HG03039 (cell line): ENCODE results near the gene PIGQ.

ENCODE experiments used
- ATAC-seq: cut with Tn5 transposase; IDR thresholded peaks from one replicate; pipeline ENCODE4 v1.9.1; 2021; ENCODE audit warnings: mild to moderate bottlenecking, moderate library complexity; ENCODE audit not compliant: unreplicated experiment

PIGQ gene

DNA sequence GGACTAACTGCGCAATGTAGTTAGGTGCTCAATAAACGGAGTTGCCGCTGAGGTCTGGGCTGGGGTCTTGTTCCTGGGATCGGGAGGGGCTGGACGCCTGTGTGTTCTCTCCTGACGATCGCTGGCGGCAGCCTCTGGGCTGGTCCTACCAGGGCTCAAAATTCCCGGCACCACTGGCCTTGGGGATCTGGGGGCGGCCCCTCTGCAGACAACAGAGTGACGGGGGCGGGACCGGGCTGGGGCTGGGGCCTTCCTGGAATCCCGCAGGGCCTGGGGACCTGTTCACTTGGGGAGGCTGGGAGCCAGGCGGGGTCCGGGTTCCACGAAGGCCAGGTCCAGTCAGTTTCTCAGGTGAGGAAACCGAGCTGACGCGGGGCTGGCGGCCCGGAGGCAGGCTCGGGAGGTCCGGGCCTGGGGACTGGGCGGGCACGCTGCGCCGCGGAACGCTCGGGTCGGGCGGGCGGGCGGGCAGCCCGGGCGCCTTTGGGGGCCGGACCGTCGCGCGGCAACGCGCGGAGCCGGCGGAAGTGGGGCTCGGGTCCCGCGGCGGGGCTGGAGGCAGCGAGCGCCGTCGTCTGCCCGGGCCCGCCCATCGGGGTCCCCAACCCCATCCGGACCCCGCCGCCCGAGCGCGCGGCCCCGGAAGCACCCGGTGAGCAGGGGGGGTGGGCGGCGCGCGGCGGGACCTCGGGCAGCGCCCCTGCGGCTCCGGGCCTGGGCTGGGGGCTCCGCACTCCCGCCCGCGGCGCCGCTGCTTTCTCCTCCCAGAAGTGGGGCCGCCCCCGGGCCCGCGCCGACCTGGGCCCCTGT lies at the start of gene PIGQ:
TSS of gene PIGQ (plus strand) at position 524 of the 810 bp plus-strand sequence. CDS start 4,107 bp downstream, outside the sequence.
- peak; percentile 50 for ATAC-seq

DNA sequence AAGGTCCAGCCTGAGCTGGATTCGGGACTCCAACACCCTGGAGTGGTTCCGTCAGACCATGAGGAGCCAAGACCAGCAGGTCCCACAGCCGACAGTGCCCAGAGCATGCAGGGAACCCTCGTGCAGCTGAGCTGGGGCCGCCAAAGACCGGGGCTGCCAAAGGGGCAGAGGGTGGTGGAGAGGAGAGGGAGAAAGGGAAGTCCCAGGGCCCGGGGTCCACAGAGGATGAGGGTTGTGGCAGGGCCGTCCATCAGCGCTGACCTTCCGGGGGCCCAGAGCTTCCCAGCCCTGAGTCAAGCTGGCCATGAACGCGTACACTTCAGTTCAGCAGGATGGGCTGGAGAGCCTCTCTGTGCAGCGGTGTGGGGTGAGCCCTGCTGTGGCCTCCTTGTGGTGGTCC lies 48.9 kb upstream of the PIGQ start:
- no peak for ATAC-seq

DNA sequence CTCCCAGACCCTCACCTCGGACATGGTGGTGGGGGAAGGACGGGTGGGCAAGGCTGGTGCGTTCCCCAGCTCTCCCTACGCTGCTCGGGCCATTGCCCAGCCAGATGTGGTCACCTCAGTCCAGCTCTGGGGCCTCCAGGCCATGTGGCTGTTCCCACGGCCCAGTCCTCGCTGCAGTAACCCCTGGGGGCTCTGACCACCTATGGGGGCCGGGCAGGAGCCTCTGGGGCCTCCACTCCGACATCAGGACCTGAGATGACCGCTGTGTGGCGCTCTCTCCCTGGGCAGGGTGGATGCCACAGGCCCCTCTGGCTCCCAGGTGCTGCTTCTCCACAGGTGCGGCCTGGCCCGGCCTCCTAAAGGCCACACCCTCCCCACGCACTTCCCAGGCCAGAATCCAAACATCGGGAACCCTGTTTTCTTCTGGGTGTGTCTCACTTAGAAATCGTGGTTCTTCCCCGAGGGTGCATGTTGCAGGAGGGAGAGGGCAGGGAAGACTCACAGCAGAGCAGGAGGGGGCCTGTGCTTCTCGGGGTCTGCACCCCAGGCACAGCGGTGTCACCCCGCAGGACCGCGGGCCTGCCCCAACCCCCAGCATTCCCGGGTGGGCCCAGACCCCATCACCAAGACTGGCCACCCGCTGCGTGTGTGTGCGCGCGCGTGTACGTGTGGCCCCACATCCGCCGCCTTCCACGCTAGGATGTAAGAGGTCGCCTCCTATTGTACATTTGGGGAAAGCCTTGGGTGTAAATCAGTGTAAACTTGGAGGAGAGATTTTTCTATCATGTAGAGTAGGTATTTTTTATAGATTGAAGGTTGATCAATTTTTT lies 48.2 kb upstream of the PIGQ start:
- ATAC-seq, result no peak

DNA sequence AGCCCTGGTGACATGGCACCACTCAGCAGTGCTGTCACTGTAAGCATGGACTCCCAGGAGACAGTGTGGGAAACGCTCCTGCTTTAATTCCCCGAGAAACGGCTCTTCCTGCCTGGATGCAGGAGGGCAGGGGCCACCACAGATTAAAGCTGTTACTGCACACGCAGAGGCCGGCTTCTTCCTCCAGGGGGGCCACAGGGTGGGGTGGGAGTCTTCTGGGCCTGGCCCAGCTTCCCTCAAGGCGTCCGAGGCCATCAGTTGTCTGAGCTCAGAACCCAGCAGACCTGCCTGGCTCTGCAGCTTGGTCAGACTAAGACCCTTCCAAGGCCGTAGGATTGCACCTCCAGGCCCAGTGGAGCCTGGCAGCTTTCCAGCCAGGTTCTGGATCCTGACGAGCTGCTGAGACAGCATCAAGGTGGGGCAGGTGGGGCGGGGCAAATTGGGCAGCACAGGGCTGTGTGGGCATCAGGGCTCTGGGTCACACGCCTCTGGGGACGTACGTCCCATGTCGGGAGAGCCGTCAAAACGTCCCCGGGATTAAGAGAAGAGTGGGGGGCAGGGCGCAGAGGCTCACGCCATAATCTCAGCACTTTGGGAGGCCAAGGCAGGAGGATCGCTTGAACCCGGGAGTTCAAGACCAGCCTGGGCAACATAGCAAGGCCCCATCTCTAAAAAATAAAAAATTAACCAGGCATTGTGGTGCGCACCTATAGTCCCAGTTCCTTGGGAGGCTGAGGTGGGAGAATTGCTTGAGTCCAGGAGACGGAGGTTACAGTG lies 47.3 kb upstream of the PIGQ start:
- ATAC-seq, result no peak

DNA sequence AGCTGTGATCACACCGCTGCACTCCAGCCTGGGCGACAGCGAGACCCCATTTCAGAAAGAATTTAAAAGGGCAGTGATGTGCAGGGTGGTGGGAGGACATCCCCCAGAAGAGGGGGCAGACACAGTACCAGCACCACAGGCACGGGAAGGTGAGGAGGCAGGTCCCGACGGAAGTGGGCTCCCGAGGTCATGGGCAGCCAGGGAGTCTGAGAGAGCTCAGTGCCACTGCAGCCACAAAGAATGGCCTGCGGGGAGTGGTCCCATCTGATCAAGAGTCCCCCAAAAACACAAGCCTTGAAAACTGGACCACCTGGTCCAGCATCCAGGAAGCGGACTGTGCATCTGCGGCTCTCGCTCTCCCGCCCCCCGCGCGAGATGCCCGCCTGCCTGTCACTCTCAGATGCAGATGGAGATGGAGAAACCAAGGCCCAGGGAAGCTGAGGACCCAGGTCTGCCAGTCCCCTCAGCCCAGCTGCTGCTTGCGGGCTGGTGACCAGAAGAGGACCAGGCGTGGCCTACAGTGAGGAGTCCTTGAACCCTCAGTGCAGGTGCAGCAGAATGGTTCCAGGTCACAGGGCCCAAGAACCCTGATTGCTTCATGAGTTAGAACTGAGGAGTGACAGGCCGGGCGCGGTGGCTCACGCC lies 46.5 kb upstream of the PIGQ start:
- ATAC-seq, result no peak

DNA sequence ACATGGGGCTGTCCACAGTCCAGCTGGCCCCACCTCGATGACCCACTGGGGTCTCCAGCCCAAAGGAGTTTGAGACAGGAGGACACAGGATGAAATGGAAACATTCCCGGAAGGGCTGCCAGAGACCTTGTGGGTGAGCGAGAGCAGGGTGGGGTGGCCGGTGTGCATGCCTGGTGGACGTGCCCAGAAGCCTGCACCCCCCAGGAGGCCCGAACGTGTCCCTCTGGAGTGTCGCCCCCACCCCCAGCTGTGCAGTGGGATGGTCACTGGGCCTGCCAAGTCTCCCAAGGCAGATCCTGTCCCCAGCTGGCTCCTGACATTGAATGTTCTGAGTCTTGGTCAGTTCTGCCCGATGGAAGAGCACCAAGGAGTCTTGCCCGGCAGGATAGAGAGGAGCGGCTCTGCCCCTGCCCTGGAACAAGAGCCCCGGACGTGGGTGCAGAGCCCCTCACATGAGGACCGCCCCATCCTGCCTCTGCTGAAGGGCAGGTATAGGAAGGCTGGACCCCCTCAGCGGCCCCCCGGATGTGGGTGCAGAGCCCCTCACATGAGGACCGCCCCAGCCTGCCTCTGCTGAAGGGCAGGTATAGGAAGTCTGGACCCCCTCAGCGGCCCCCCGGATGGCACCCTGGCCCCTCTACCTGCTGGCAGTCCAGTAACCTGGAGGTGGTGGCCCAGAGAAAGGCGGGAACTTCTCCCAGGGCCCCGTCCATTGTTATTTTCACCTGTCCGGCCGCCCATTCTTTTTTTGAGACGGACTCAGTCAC lies 45.3 kb upstream of the PIGQ start:
- ATAC-seq, result no peak

DNA sequence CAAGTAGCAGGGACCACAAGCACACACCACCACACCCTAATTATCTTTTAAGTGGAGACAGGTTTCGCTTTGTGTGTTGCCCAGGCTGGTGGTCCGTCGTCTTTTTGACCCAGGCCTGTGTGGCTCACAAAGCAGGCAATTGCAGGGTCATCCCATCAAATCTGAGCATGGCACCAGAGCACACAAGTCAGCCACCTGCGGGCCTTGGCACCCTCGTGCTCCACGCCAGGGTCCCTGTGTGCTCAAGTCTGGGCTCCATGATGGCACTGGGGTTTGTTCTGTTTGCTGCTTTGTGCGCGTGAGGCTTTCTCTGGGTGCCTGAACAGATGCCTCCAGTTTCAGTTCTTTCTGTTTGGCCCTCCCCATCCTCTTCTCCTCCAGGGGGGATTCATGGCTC lies 44.6 kb upstream of the PIGQ start:
- ATAC-seq, result no peak

DNA sequence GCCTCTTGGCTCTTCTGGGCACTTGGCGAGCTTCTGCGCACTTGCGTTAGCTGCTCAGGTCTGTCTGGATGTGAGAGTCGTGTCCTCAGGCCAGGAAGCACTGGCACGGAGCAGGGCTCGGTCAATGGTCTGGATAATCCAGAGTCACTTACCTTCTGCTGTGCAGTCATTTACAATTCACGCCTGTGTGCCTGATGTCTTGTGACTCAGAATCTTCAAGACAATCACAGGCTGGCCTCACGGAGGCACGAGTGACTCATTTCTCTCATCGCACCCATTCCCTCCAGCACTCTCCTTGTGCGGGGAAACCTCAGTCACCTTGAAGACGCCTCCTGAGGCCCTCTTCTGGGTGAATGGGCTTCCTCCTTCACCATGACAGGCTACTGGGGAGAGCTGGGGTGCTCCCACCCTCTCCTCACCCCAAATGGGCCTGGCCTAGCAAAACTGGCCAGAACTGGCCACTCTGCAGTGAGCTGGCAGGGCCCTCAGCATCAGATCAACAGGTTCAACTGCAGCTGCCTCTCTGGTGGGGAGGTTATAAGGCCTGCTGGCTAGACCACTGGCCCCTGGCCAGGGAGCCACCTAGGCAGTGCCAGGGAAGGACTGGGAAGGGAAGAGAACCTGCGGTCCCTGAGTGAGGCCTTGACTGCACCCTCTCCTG lies 44.1 kb upstream of the PIGQ start:
- ATAC-seq, result no peak

DNA sequence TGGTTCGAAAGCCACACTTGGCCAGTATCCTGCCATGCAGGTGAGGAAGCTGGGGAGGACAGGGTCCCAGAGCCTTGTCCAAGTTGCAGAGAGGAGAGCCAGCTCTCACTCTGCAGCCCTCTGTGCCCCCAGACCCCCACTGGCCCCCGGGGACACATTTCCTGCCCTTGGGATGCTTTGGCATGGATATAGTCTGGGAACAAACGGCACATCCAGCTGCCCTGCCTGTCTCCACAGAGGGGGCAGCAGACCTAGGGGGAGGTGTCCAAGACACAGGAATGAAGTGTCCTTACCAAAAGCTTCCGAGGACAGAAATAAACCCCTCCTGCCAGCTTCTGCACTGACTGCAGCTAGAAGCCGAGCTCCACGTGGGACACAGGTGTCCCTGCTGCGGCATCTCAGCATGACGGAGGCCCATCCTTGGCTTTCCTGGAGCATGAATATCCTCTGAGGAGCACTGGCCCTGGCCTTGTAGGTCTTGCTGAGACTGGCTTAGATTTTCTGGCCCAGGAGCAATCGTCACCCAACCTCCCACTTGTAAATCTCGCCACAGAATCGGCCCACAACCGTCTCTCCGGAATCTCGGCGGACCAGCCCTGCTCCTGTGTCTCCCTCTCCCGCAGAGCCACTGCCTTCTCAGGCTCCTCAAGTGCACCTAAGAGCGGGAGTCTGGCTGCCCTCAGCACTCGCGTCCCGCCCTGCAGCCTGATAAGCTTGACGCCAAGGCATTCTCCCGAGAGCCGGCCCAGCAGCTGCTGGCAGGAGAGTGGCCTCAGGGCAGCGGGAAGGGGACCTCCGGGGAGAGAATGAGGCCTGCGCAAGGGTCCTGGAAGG lies 43.4 kb upstream of the PIGQ start:
- no peak for ATAC-seq

DNA sequence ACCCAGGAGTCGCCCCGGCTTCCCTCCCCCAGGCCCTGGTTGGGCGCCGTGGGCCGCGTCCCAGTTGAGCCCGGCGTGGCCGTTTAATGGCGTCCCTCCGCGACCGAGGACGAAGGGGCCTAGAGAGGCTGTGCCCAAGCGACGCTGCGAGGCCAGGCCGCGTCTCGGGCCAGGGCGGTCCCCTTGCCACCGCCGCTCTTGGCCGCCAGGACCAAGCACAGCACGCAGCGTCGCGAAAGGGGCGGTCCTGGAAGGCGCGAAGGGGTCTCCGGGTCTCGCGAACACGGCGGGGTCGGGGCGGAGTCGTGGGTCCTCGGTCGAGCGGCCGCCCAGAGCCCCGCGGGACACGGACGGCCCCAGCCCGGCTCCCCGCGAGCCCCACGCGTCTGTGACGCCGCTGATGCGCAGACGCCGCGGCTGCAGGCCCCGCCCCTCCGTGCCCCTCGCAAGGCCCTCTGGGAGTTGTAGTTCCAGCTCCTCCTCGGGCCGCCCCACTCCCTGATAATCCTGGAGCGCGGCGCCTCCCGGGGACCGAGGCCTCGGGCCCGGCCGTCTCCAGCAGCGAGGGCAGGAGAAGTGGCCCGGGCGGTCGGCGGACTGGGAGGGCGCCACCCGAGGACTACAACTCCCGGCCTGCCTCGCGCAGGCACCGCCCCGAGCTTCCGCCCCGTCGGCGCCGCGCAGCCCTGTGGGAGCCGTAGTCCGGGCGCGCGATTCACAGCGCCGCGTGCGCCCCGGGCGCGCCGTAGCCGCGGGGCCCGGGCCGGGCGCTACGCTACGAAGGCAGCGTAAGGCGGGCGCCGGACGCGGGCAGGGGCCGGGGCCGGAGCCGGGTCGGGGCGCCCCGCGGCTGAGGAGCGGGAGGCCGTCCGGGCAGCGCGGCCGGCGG lies 42.5 kb upstream of the PIGQ start, which contains the start of gene CAPN15:
TSS of gene CAPN15 (plus strand) at position 698 of the 889 bp plus-strand sequence. CDS start 19,127 bp downstream, outside the sequence.
- peak; percentile 64 for ATAC-seq

DNA sequence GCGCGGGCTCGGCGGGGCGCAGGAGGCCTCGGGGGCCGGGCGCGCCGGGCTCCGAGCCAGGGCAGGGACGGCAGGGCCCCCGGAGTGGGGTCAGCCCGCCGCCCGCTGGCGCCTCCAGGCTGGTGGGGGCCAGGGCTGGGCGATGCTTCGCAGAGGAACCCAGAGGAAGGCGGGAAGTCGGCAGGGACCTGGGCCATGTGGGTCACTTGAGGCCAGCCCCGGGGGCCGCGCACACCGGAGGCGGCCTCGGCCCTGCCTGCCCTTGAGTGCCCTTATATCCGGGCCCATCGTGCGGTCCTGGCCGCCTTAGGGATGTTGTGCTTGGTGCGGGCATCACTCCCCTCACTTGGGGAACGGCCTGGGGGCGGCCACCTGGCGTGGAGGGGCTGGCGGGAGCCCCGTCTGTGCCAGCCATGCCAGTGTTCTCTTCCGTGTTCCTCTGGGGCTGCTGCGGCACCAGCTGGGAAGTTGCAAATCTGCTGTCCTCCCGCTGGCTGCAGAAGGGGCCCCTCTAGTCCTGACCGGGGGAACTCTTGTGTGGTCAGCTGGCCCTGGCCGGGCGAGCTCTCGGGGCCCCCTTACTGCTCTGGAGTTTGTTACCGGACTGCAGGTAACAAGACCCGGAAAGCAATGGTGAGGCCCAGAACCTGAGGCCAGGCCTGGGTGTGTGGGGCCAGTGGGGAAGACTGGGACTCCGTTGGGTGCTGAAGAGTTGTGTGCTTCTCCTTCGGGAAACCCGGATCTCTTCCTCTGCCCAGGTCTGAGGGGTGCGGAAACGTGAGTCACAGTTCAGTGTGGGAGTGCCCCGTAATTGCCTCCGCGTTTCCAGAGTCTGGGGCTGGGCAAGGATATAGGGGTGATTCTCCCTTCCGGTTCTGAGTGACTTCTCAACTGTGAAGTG lies 41.4 kb upstream of the PIGQ start:
- peak; percentile 11 for ATAC-seq

DNA sequence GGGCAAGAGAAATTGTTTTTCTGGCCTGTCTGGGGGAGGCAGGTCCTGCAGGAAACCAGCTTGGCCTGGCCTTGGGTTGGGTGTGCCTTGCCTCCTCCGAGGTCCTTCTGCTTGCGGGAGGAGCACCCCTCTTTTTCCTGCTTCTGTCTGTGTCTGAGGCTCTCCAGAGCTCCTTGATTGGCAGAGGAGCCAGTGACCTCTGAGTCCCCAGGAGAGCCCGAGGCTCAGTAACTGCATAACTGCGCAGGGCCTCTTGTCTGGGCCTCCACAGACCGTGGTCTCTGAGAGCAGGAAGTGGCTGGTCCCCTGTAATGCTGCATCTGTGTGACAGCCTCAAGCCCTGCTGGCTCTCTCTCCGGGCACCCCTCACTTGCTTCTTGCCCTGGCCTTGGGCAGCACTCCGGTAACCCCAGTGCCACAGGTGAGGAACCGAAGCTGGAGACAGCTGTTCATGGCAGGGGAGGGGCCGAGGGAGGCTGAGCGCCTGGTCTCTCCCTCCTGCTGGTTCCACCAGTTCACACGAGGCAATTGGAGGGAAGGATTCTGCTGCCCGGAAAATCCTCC lies 40.7 kb upstream of the PIGQ start:
- ATAC-seq, result no peak

DNA sequence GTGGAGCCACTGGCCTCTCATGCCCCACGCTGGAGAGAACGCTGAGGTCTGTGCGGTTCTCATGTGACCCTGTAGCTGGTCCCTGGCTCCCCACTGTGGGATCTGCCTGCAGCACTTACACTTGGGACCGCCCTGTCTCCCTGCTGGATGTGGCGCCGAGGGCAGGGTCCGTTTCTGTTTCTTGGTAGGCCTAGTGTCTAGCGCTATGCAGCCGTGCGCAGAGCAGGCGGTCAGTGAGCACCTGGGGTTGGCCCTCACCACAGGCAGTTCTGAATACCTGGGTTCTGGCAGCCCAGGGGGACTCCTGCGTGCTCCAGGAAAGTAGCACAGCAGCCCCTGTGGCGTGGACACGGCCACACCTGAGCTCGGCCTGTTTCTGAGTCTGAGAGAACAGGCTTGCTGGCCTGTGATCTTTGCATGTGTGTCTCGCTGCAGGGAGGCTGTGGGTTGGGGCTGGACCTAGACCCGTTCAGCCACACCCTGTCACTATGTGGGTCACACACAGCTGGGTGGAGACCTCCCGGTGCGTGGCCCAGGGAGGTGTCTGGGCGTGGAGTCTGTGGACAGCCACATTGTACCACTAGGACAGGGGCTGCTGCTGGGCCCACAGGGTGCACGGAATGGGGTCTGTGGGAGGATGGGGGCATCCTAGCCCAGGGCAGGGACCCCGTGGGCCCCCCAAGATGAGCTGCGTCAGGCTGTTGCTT lies 39.5 kb upstream of the PIGQ start:
- no peak for ATAC-seq

DNA sequence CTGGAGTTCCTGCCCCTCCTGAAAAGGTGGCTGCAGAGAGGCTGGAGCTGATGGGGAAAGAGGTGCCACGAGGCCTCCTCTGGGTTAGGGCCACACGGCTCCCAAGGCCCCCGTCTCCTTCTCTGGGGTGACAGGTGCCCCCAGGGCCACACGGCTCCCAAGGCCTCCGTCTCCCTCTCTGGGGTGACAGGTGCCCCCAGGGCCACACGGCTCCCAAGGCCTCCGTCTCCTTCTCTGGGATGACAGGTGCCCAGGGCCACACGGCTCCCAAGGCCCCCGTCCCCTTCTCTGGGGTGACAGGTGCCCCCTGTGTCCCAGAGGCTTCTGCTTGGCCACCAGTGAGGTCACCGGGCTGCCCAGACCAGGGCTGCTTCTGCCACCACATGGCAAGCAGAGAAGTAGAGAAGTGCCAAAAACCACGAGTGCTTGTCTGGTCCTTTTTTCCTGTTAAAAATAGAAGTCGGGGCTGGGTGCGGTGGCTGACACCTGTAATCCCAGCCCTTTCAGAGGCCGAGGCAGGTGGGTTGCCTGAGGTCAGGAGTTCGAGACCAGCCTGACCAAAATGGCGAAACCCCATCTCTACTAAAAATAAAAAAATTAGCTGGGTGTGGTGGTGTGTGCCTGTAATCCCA lies 38.2 kb upstream of the PIGQ start:
- ATAC-seq, result no peak
